ENCODE data around the gene FICD. TPM values are rescaled to one million over a fixed set of nuclear protein-coding genes. Genes with fewer than 3 reads are reported as not detected.
A peak's percentile ranks its signal among the peaks of the same experiment; 100 is the strongest.

FICD gene
- total RNA-seq, 3 donors from 2014 or later (not counting 1 experiment from before 2014, with no cell fraction given), result 3.9 to 7.5 (median 6.6) TPM

DNA sequence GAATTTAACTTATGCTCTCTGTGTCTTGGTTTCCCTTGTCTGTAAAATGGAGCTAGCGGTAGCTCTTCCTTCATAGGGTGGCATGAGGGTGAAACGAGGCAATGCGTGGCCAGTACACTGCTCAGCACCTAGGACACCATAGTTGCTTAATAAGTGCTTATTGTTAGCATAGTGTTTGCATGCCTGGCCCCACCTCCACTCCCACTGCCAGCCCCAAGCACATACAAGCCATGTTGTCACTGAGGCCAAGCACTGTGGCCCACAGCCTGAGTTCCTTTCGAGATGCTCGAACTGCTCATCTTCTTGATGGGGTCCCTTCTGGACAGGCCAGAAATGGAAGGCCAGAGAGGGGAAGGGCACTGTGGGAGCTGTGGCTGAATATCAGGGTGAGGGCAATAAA lies 839 bp downstream of the FICD start:
- ATAC-seq, result no peak
- peak overlapping the region; percentile 85 to 95 for H3K27ac Mint-ChIP-seq
- intact Hi-C loops (cut with micrococcal nuclease), result loop anchor here (1.0 to 2.0 kb wide), 2 partner anchors 45 to 755 kb away; partner anchors contain the start of genes PRDM4 and SART3
- TF ChIP-seq, protein P1, sequence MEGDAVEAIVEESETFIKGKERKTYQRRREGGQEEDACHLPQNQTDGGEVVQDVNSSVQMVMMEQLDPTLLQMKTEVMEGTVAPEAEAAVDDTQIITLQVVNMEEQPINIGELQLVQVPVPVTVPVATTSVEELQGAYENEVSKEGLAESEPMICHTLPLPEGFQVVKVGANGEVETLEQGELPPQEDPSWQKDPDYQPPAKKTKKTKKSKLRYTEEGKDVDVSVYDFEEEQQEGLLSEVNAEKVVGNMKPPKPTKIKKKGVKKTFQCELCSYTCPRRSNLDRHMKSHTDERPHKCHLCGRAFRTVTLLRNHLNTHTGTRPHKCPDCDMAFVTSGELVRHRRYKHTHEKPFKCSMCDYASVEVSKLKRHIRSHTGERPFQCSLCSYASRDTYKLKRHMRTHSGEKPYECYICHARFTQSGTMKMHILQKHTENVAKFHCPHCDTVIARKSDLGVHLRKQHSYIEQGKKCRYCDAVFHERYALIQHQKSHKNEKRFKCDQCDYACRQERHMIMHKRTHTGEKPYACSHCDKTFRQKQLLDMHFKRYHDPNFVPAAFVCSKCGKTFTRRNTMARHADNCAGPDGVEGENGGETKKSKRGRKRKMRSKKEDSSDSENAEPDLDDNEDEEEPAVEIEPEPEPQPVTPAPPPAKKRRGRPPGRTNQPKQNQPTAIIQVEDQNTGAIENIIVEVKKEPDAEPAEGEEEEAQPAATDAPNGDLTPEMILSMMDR (IDR thresholded peaks at IDR 0.05), result no peak
- Histone ChIP-seq H3K4me3 (ENCODE audit: low read length) (peak overlapping the region; percentile 75), H3K27ac (ENCODE audit: low read length) (peak overlapping the region; percentile 69), H3K9me3 (ENCODE audit: control insufficient read depth, insufficient read depth, low read length) (no peaks in the 10 kb centered on the region), H3K27me3 (ENCODE audit: control insufficient read depth, insufficient read depth, low read length) (no peaks in the 10 kb centered on the region), H3K4me1 (ENCODE audit: control insufficient read depth, insufficient read depth, low read length) (peaks cover 29% of the 10 kb centered on the region), H3K36me3 (ENCODE audit: control insufficient read depth, insufficient read depth, low read length) (peaks cover 27% of the 10 kb centered on the region)
- peak overlapping the region; percentile 93 for H3K4me3 Mint-ChIP-seq
- 64% methylated on average over 5 of the region's 5 CpGs for WGBS (ENCODE audit: insufficient coverage)
- no peaks in the 10 kb centered on the region for H3K36me3 Mint-ChIP-seq
- H3K27me3 Mint-ChIP-seq (ENCODE audit: low read depth in 2 of 2), result no peaks in the 10 kb centered on the region
- H3K9me3 Mint-ChIP-seq, result no peaks in the 10 kb centered on the region
- H3K4me1 Mint-ChIP-seq, result peaks cover 40 to 42% of the 10 kb centered on the region in 2 donors
- peak in 1 of 2 donors; percentile 28 for DNase-seq

DNA sequence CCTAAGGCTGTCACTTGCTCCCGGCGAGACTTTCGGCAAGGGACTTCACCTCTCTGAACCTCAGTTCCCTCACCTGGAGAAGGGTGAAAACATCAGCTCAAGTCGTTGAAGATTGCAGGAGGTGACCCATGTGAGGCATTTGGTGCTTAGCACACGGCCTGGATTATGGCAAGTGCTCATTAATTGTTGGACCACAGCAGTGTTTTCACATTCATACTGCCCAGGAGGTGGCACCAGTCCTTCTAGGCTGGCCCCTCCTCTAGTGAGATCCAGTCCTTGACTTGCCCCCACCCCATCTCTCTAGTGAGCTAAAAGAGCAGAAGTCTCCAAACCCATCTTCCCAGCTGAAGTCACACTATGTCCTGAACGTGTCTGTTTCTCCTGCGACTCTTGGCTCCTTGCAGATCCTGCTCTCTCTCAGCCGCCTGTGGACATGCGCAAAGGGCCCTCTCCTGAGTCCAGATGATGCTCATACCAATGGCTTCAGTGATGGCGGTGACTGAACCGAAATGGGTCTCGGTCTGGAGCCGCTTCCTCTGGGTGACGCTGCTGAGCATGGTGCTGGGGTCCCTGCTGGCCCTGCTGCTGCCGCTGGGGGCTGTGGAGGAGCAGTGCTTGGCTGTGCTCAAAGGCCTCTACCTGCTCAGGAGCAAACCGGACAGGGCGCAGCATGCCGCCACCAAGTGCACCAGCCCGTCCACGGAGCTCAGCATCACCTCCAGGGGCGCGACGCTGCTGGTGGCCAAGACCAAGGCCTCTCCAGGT lies 1.6 kb downstream of the FICD start:
- H3K4me1 Mint-ChIP-seq, result peaks cover 38 to 40% of the 10 kb centered on the region in 2 donors
- intact Hi-C loops (cut with micrococcal nuclease), result no loop called here
- H3K9me3 Mint-ChIP-seq, result no peaks in the 10 kb centered on the region
- no peaks in the 10 kb centered on the region for H3K27me3 Mint-ChIP-seq (ENCODE audit: low read depth in 2 of 2)
- H3K36me3 ChIP-seq (ENCODE audit: control insufficient read depth, insufficient read depth, low read length), result peaks cover 35% of the 10 kb centered on the region
- no peaks in the 10 kb centered on the region for H3K27me3 ChIP-seq (ENCODE audit: control insufficient read depth, insufficient read depth, low read length)
- no peaks in the 10 kb centered on the region for H3K36me3 Mint-ChIP-seq
- peak overlapping the region; percentile 85 to 95 for H3K27ac Mint-ChIP-seq
- WGBS (ENCODE audit: insufficient coverage), result 95% methylated on average over 23 of the region's 23 CpGs
- H3K4me3 Mint-ChIP-seq, result peak overlapping the region; percentile 93
- no peak overlapping the region for H3K27ac ChIP-seq (ENCODE audit: low read length)
- no peaks in the 10 kb centered on the region for H3K9me3 ChIP-seq (ENCODE audit: control insufficient read depth, insufficient read depth, low read length)
- H3K4me1 ChIP-seq (ENCODE audit: control insufficient read depth, insufficient read depth, low read length), result peaks cover 27% of the 10 kb centered on the region
- DNase-seq (peak in 1 of 2 donors; percentile 14), ATAC-seq (no peak)
- TF ChIP-seq, protein P1 (IDR thresholded peaks at IDR 0.05), result no peak
- H3K4me3 ChIP-seq (ENCODE audit: low read length), result no peak overlapping the region

DNA sequence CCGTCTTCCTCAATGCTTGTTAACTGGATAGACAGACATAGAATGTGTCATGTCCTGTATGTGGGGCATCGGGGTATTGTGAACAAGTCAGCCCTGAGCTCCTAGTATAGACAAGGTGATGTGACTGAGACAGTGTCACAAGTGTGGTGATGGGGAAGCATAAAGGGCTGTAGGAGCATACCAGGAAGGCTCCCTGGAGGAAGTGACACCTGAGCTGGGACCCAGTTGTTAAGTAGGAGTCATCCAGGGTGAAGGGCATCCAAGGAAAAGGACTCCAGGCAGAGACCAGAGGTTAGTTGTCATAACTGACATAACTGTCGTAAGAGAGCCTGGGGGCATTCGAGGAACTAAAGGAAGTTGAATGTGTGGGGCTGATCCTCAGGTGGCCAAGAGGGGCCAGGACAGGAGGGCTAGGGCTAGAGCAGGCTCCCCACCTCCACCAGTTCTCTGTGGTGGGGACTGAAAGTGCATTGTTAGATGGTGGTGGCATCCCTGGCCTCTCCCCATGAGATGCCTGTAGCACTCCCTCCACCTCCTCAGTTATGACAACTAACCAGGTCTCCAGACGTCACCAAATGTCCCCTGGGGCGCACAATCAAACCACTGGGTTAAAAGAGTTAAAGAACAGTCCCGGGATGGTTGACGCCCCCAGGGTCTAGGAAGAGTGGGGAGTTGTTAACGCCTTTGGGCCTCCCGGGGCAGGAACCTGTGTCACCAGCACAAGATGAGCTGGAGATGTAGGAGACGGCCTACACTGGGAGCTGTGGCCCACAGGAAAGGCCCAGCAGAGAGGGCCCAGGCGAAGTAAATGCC lies 2.4 kb downstream of the FICD start:
- DNase-seq (no peak), ATAC-seq (no peak)
- no peaks in the 10 kb centered on the region for H3K9me3 Mint-ChIP-seq
- H3K36me3 Mint-ChIP-seq, result no peaks in the 10 kb centered on the region
- H3K27me3 Mint-ChIP-seq (ENCODE audit: low read depth in 2 of 2), result no peaks in the 10 kb centered on the region
- Histone ChIP-seq H3K27ac (ENCODE audit: low read length) (no peak overlapping the region), H3K27me3 (ENCODE audit: control insufficient read depth, insufficient read depth, low read length) (no peaks in the 10 kb centered on the region), H3K4me3 (ENCODE audit: low read length) (no peak overlapping the region), H3K36me3 (ENCODE audit: control insufficient read depth, insufficient read depth, low read length) (peaks cover 41% of the 10 kb centered on the region), H3K9me3 (ENCODE audit: control insufficient read depth, insufficient read depth, low read length) (no peaks in the 10 kb centered on the region), H3K4me1 (ENCODE audit: control insufficient read depth, insufficient read depth, low read length) (peaks cover 22% of the 10 kb centered on the region)
- peak overlapping the region; percentile 58 to 85 for H3K27ac Mint-ChIP-seq
- WGBS (ENCODE audit: insufficient coverage), result 92% methylated on average over 12 of the region's 12 CpGs
- H3K4me3 Mint-ChIP-seq, result peak overlapping the region; percentile 60
- intact Hi-C loops (cut with micrococcal nuclease), result no loop called here
- H3K4me1 Mint-ChIP-seq, result peaks cover 32 to 34% of the 10 kb centered on the region in 2 donors
- TF ChIP-seq, protein P1 (IDR thresholded peaks at IDR 0.05), result no peak

Data from natural killer cell (primary cell).